HL-60 (cell line): ENCODE results near the gene CABCOCO1.

Experiments used
- CTCF ChIP-seq: IDR thresholded peaks from one replicate; pipeline ENCODE4 v1.5.1; 2011; ENCODE audit warnings: low read length, control low read depth, inconsistent platforms; ENCODE audit not compliant: insufficient read depth
- REST ChIP-seq: IDR thresholded peaks from 2 replicates; pipeline ENCODE4 v1.6.1; 2012; ENCODE audit warnings: low read depth; ENCODE audit not compliant: insufficient replicate concordance

- no peak for TF ChIP-seq CTCF
- no peak for TF ChIP-seq REST
Measured at GRCh38 chr10:61616611-61617010, 46.1 kb upstream of the CABCOCO1 start.
